Measurements from ENCODE around the gene BIRC5. TPM values are rescaled to one million over a fixed set of nuclear protein-coding genes. Genes with fewer than 3 reads are reported as not detected.
"Not testable (repeated sequence)": the region's sequence is repeated elsewhere in the genome, so short reads cannot be mapped to it uniquely, and the experiment has no call there.

BIRC5 gene
- total RNA-seq, 2 experiments from 2014 or later = 100 to 107 TPM

GRCh38 chr17:78226759-78227454, 12.9 kb downstream of the BIRC5 start:
- intact Hi-C loops (cut with DNase I, micrococcal nuclease) = no loop called here
- POLR2A ChIA-PET = interaction anchor here (0.8 kb wide), 1 partner anchor 55 kb away, joined by 4 read pairs; no protein-coding TSS in a partner anchor
- peak; percentile 32 for DNase-seq

DNA sequence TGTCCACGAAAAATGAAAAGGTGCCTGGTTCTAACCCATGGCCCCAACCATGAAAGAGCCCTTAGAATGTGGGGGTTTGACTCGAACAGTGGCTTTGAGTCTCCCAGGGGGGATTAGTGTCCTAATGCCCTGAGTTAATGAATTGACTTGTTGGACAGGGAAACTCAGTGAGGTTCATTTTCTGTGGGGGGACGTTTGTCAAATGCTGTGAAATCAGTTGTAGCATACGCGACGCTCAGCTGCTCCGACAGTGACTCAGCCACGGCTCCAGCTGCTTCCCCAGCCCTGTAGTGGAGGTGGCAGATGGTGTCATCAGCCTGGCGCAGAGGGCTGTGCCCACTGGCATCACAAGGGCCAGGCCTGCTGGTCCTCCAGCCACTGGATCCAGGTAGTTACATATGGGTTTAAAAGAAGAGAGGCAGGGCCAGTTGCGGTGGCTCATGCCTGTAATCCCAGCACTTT, 13.4 kb downstream of the BIRC5 start:
- DNase-seq = peak; percentile 43
- CTCF ChIA-PET = interaction anchor here (1.0 to 3.8 kb wide), 2 partner anchors 23 to 133 kb away, joined by 3 to 14 read pairs; no protein-coding TSS in a partner anchor

More at GRCh38 chr17:78226759-78227454, 12.9 kb downstream of the BIRC5 start:
- peak; percentile 48 for ATAC-seq
- H3K27ac Mint-ChIP-seq = no peak overlapping the region
- no peak overlapping the region for H3K4me3 Mint-ChIP-seq
- H3K27me3 Mint-ChIP-seq = peaks cover 12% of the 10 kb centered on the region
- CTCF ChIA-PET = interaction anchor here (0.6 to 3.8 kb wide), 6 partner anchors 24 to 1131 kb away, joined by 3 to 14 read pairs (median 3); no protein-coding TSS in a partner anchor
- H3K9me3 Mint-ChIP-seq (ENCODE audit: low read depth) = no peaks in the 10 kb centered on the region
- H3K4me1 Mint-ChIP-seq = peaks cover 7% of the 10 kb centered on the region
- peaks cover 19% of the 10 kb centered on the region for H3K36me3 Mint-ChIP-seq (ENCODE audit: low read depth)

GRCh38 chr17:78228176-78228575, 14.1 kb downstream of the BIRC5 start:
- ChIA-PET POLR2A (interaction anchor here (0.6 kb wide), 3 partner anchors 47 to 116 kb away, joined by 3 read pairs; no protein-coding TSS in a partner anchor), CTCF (interaction anchor here (0.7 to 0.8 kb wide), 3 partner anchors 147 to 660 kb away, joined by 3 to 5 read pairs (median 4); no protein-coding TSS in a partner anchor)
- Mint-ChIP-seq H3K36me3 (ENCODE audit: low read depth) (peaks cover 14% of the 10 kb centered on the region), H3K27ac (no peak overlapping the region), H3K9me3 (ENCODE audit: low read depth) (no peaks in the 10 kb centered on the region), H3K4me3 (no peak overlapping the region), H3K27me3 (peaks cover 22% of the 10 kb centered on the region), H3K4me1 (peaks cover 11% of the 10 kb centered on the region)
- ATAC-seq = no peak
- no peak for DNase-seq
- intact Hi-C loops (cut with DNase I, micrococcal nuclease) = no loop called here

More for the DNA sequence above, 13.4 kb downstream of the BIRC5 start:
- Mint-ChIP-seq H3K27me3 (peaks cover 18% of the 10 kb centered on the region), H3K4me3 (no peak overlapping the region), H3K9me3 (ENCODE audit: low read depth) (no peaks in the 10 kb centered on the region), H3K4me1 (peaks cover 7% of the 10 kb centered on the region), H3K27ac (no peak overlapping the region), H3K36me3 (ENCODE audit: low read depth) (peaks cover 19% of the 10 kb centered on the region)
- ATAC-seq = peak; percentile 34
- POLR2A ChIA-PET = interaction anchor here (0.8 kb wide), 1 partner anchor 54 kb away, joined by 4 read pairs; no protein-coding TSS in a partner anchor
- intact Hi-C loops (cut with DNase I, micrococcal nuclease) = no loop called here

- H3K27me3 Mint-ChIP-seq = peaks cover 24% of the 10 kb centered on the region
- H3K4me3 Mint-ChIP-seq = no peak overlapping the region
- no peaks in the 10 kb centered on the region for H3K36me3 Mint-ChIP-seq (ENCODE audit: low read depth)
- ChIA-PET POLR2A (no interaction called here), CTCF (no interaction called here)
- intact Hi-C loops (cut with DNase I, micrococcal nuclease) = no loop called here
- ATAC-seq = no peak
- DNase-seq = no peak
- no peaks in the 10 kb centered on the region for H3K9me3 Mint-ChIP-seq (ENCODE audit: low read depth)
- H3K4me1 Mint-ChIP-seq = peaks cover 11% of the 10 kb centered on the region
- no peak overlapping the region for H3K27ac Mint-ChIP-seq
Measured at GRCh38 chr17:78230252-78230962, 16.4 kb downstream of the BIRC5 start.

GRCh38 chr17:78230996-78231935, 17.2 kb downstream of the BIRC5 start, which contains the start of gene TMEM235:
Gene TMEM235 (plus strand): TSS chr17:78231631. CDS start chr17:78232024, 393 bp downstream.
- no peak for DNase-seq
- intact Hi-C loops (cut with DNase I, micrococcal nuclease) = no loop called here
- Mint-ChIP-seq H3K27me3 (peaks cover 24% of the 10 kb centered on the region), H3K4me1 (peaks cover 11% of the 10 kb centered on the region), H3K4me3 (no peak within 1 kb of the TSS), H3K9me3 (ENCODE audit: low read depth) (no peaks in the 10 kb centered on the region), H3K27ac (no peak within 1 kb of the TSS), H3K36me3 (ENCODE audit: low read depth) (no peaks in the 10 kb centered on the region)
- ATAC-seq = no peak
- POLR2A ChIA-PET = no interaction called here
- CTCF ChIA-PET = interaction anchor here (1.2 kb wide), 1 partner anchor 20 kb away, joined by 3 read pairs; no protein-coding TSS in a partner anchor

DNA sequence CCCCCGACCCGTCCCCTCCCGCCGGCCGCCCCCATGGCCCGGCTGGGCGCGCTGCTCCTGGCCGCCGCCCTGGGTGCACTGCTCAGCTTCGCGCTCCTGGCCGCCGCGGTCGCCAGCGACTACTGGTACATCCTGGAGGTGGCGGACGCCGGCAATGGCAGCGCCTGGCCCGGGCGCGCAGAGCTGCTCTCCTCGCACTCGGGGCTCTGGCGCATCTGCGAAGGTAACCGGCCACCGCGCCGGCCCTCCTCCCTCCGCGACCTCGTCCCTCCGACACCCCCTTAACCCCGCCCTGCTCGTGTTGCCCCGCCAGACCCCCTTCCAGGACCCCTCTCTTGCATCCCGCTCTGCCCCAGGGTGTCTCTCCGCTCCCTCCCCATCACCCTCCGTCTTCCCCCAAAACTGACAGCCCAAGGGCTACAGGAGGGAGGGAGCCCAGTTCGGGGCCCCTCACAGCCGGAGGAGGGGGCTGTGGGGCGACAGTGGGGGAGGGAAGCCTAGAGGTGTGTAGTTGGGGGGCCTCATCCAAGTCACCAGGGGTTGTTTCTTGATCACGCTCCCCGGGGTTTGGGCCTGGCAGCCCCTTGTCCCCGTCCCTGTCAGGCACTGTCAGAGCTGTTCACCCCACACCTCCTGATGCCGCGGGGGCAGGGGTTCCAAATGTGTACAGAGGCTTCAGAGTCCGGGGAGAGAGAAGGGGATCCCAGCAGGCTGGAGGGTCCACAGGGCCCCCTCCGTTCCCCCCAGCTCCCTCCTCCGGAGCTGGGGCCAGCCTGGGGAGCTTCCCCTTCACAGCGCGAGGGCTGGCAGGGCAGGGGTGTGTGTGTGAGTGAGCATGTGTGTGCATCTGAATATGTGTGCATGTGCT, 18.2 kb downstream of the BIRC5 start:
- ATAC-seq = peak; percentile 85
- H3K27ac Mint-ChIP-seq = no peak overlapping the region
- H3K4me3 Mint-ChIP-seq = no peak overlapping the region
- H3K4me1 Mint-ChIP-seq = peaks cover 8% of the 10 kb centered on the region
- POLR2A ChIA-PET = no interaction called here
- no peaks in the 10 kb centered on the region for H3K36me3 Mint-ChIP-seq (ENCODE audit: low read depth)
- peaks cover 24% of the 10 kb centered on the region for H3K27me3 Mint-ChIP-seq
- DNase-seq = peak; percentile 64
- H3K9me3 Mint-ChIP-seq (ENCODE audit: low read depth) = no peaks in the 10 kb centered on the region
- intact Hi-C loops (cut with DNase I, micrococcal nuclease) = no loop called here
- CTCF ChIA-PET = interaction anchor here (0.5 to 1.2 kb wide), 2 partner anchors 19 to 204 kb away, joined by 3 read pairs; no protein-coding TSS in a partner anchor

DNA sequence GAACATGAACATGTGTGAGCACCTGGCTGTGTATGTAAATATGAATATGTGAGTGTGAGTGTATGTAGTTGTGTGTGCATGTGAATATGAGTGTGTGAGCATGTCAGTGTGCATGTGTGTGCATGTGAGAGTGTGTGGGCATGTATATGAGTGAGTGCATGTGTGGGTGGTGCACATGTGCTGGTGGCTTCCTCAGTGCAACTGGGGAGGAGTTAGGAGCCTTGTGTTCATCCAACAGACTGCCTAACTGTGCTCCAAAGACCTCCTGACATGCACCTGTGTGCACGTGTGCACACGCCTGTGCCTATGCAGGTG, 18.8 kb downstream of the BIRC5 start:
- H3K36me3 Mint-ChIP-seq (ENCODE audit: low read depth) = no peaks in the 10 kb centered on the region
- ATAC-seq = peak; percentile 41
- no peaks in the 10 kb centered on the region for H3K9me3 Mint-ChIP-seq (ENCODE audit: low read depth)
- no peak overlapping the region for H3K27ac Mint-ChIP-seq
- H3K4me1 Mint-ChIP-seq = peaks cover 8% of the 10 kb centered on the region
- intact Hi-C loops (cut with DNase I, micrococcal nuclease) = no loop called here
- ChIA-PET CTCF (no interaction called here), POLR2A (no interaction called here)
- no peak overlapping the region for H3K4me3 Mint-ChIP-seq
- H3K27me3 Mint-ChIP-seq = peaks cover 21% of the 10 kb centered on the region
- no peak for DNase-seq

- CTCF ChIA-PET = no interaction called here
- peaks cover 8% of the 10 kb centered on the region for H3K4me1 Mint-ChIP-seq
Measured at GRCh38 chr17:78233678-78234077, 19.6 kb downstream of the BIRC5 start.

GRCh38 chr17:78234261-78234865, 20.3 kb downstream of the BIRC5 start:
- Mint-ChIP-seq H3K9me3 (ENCODE audit: low read depth) (no peaks in the 10 kb centered on the region), H3K36me3 (ENCODE audit: low read depth) (no peaks in the 10 kb centered on the region), H3K4me3 (no peak overlapping the region), H3K27me3 (peaks cover 21% of the 10 kb centered on the region), H3K27ac (no peak overlapping the region), H3K4me1 (peaks cover 8% of the 10 kb centered on the region)
- ChIA-PET POLR2A (interaction anchor here (0.6 kb wide), 1 partner anchor 13 kb away, joined by 6 read pairs; no protein-coding TSS in a partner anchor), CTCF (no interaction called here)
- intact Hi-C loops (cut with DNase I, micrococcal nuclease) = no loop called here
- ATAC-seq = no peak
- DNase-seq = no peak

More at GRCh38 chr17:78233678-78234077, 19.6 kb downstream of the BIRC5 start:
- H3K4me3 Mint-ChIP-seq = no peak overlapping the region
- intact Hi-C loops (cut with DNase I, micrococcal nuclease) = no loop called here
- no peak for DNase-seq
- no peaks in the 10 kb centered on the region for H3K36me3 Mint-ChIP-seq (ENCODE audit: low read depth)
- no peaks in the 10 kb centered on the region for H3K9me3 Mint-ChIP-seq (ENCODE audit: low read depth)
- ATAC-seq = no peak
- POLR2A ChIA-PET = interaction anchor here (0.7 kb wide), 1 partner anchor 168 kb away, joined by 7 read pairs; no protein-coding TSS in a partner anchor
- no peak overlapping the region for H3K27ac Mint-ChIP-seq
- H3K27me3 Mint-ChIP-seq = peaks cover 21% of the 10 kb centered on the region

DNA sequence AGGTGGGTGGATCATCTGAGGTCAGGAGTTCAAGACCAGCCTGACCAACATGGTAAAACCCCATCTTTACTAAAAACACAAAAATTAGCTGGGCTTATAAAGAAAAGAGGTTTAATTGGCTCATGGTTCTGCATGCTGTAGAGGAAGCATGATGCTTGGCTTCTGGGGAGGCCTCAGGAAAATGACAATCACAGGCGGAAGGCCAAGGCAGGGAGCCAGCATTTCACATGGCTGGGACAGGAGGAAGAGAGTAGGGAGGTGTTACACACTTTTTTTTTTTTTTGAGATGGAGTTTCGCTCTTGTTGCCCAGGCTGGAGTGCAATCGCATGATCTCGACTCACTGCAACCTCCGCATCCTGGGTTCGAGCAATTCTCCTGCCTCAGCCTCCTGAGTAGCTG, 21.0 kb downstream of the BIRC5 start:
- H3K4me1 Mint-ChIP-seq; H3K9me3 Mint-ChIP-seq (ENCODE audit: low read depth); CTCF ChIA-PET; H3K27ac Mint-ChIP-seq; DNase-seq; intact Hi-C loops (cut with DNase I, micrococcal nuclease); ATAC-seq; H3K4me3 Mint-ChIP-seq; H3K36me3 Mint-ChIP-seq (ENCODE audit: low read depth); POLR2A ChIA-PET: not testable (repeated sequence)
- peaks cover 21% of the 10 kb centered on the region for H3K27me3 Mint-ChIP-seq
